HepG2 (cell line): ENCODE data around the gene RIMBP2. TPM values are rescaled to one million over a fixed set of nuclear protein-coding genes. Genes with fewer than 3 reads are reported as not detected.

Source experiments
- ATAC-seq: fragments of 200-7000 bp; cut with Tn5 transposase; 3 replicates; pipeline ENCODE4 v1.9.1; 2020; ENCODE audit warnings: mild to moderate bottlenecking, moderate library complexity
- BruUV-seq: library from RNA; stranded (reverse); fragments of 400-500 nt; replicated peaks from 2 replicates; lab custom pipeline; 2021; lab: Mats Ljungman, UMichigan
- CTCF ChIA-PET: fragments of 300-600 bp; formaldehyde crosslinking; extraction: SDS; loops from one replicate; lab custom pipeline; 2021; ENCODE audit warnings: low total read pairs, inconsistent platforms, low intra/inter-chr PET ratio; lab: Yijun Ruan, JAX
- POLR2A ChIA-PET: fragments of 350-600 bp; sonication (Branson Sonifier 250); formaldehyde crosslinking; loops from one replicate; lab custom pipeline; 2020; ENCODE audit warnings: antibody characterized with exemption, inconsistent platforms; lab: Yijun Ruan, JAX
- DNase-seq: peaks from one replicate; pipeline ENCODE4 v3.0.0-alpha.2; 2015; ENCODE audit warnings: low spot score
- FAIRE-seq: peaks from 3 replicates; lab custom pipeline; 2011; peaks lifted over from hg19 to GRCh38; lab: Jason Lieb, UNC
- H2AFZ ChIP-seq: one replicate; pipeline ENCODE4 v1.6.1; 2011; ENCODE audit warnings: low read length, inconsistent platforms
- H3K27ac ChIP-seq: fragments of 300-600 bp; 3 replicates; pipeline ENCODE4 v1.8.0; 2011; ENCODE audit warnings: mixed run types, mild to moderate bottlenecking, mixed read lengths, low read length, inconsistent platforms; ENCODE audit not compliant: insufficient read depth; ENCODE audit errors: extremely low read length
- H3K27me3 ChIP-seq, 2 experiments: fragments of 200-600 bp in 1 of 2; 2 replicates in 1 of 2; 3 replicates in 1 of 2; pipeline versions ENCODE4 v1.6.0 to v1.8.0; 2011; ENCODE audit warnings: low read length in 2 of 2, mild to moderate bottlenecking in 2 of 2, moderate library complexity in 2 of 2, inconsistent platforms in 1 of 2; ENCODE audit not compliant: insufficient read depth in 2 of 2, control insufficient read depth in 1 of 2
- H3K36me3 ChIP-seq, 2 experiments: fragments of 200-600 bp in 1 of 2; replicated peaks in 1 of 2; 2 replicates in 1 of 2; 3 replicates in 1 of 2; pipeline versions ENCODE4 v1.5.1 to v1.8.0; 2011; ENCODE audit warnings: low read length in 2 of 2, inconsistent platforms in 1 of 2; ENCODE audit not compliant: insufficient read depth in 2 of 2, control insufficient read depth in 1 of 2
- H3K4me1 ChIP-seq: 2 replicates; pipeline ENCODE4 v1.5.1; 2012; ENCODE audit warnings: low read length, inconsistent platforms; ENCODE audit not compliant: insufficient read depth
- H3K4me2 ChIP-seq: 2 replicates; pipeline ENCODE4 v1.6.0; 2011; ENCODE audit warnings: low read depth, low read length, inconsistent platforms
- H3K4me3 ChIP-seq, 3 experiments: fragments of 200-600 bp in 1 of 3; sonication (generic), shearing (Covaris generic) in 1 of 3; replicated peaks in 1 of 3; 2 replicates each; pipeline ENCODE4 v1.5.1; 2011 to 2016; ENCODE audit warnings: low read length in 3 of 3, inconsistent platforms in 2 of 3, low read depth in 2 of 3, mild to moderate bottlenecking in 2 of 3, control low read depth in 1 of 3, mixed read lengths in 1 of 3; ENCODE audit not compliant: insufficient read depth in 1 of 3
- H3K79me2 ChIP-seq: one replicate; pipeline ENCODE4 v1.6.1; 2011; ENCODE audit warnings: low read length, inconsistent platforms; ENCODE audit not compliant: insufficient read depth
- H3K9ac ChIP-seq: 2 replicates; pipeline ENCODE4 v1.6.0; 2011; ENCODE audit warnings: mild to moderate bottlenecking, low read depth, low read length, inconsistent platforms; ENCODE audit not compliant: insufficient read depth
- H3K9me3 ChIP-seq: 2 replicates; pipeline ENCODE4 v1.5.1; 2012; ENCODE audit warnings: mild to moderate bottlenecking, low read length
- H4K20me1 ChIP-seq: 2 replicates; pipeline ENCODE4 v1.6.0; 2011; ENCODE audit warnings: inconsistent platforms, mild to moderate bottlenecking, low read length, moderate library complexity; ENCODE audit not compliant: insufficient read depth
- ATM ChIP-seq: fragments of 450-650 bp; IDR thresholded peaks from 2 replicates; pipeline ENCODE4 v1.7.1; 2017; ENCODE audit warnings: mild to moderate bottlenecking, borderline replicate concordance
- ELF4 ChIP-seq: sonication (generic); formaldehyde crosslinking; IDR thresholded peaks from 2 replicates; pipeline ENCODE4 v1.5.0; 2020; ENCODE audit warnings: missing genetic modification reagents, mild to moderate bottlenecking, moderate library complexity, borderline replicate concordance
- HDAC1 ChIP-seq: sonication (generic); formaldehyde crosslinking; IDR thresholded peaks from 2 replicates; pipeline ENCODE4 v1.5.1; 2020; ENCODE audit warnings: mild to moderate bottlenecking, missing genetic modification reagents
- MXD4 ChIP-seq: IDR thresholded peaks from 2 replicates; pipeline ENCODE4 v1.6.1; 2016; ENCODE audit warnings: mild to moderate bottlenecking, missing biosample characterization, missing genetic modification reagents
- RXRA ChIP-seq: sonication (generic); formaldehyde crosslinking; IDR thresholded peaks from 2 replicates; pipeline ENCODE4 v1.5.1; 2020; ENCODE audit warnings: missing genetic modification reagents
- YEATS2 ChIP-seq: sonication (generic); formaldehyde crosslinking; IDR thresholded peaks from 2 replicates; pipeline ENCODE4 v1.4.0; 2020; ENCODE audit warnings: missing genetic modification reagents, borderline replicate concordance
- ZEB1 ChIP-seq: IDR thresholded peaks from 2 replicates; pipeline ENCODE4 v1.6.1; 2012; ENCODE audit warnings: mild to moderate bottlenecking, low read depth, inconsistent platforms; ENCODE audit not compliant: insufficient replicate concordance
- ZNF792 ChIP-seq: IDR thresholded peaks from 2 replicates; pipeline ENCODE4 v1.6.1; 2016
- WGBS: methylation state at CpG from one replicate; pipeline ENCODE4 v1.1.6; 2017; ENCODE audit warnings: low lambda C conversion rate; 5-methylcytosine and 5-hydroxymethylcytosine counted together
- in situ Hi-C: cut with HindIII; loops from 2 replicates; pipeline ENCODE4 v1.10.0; 2017; ENCODE audit warnings: low pct_unique_long_range_greater_than_20kb; ENCODE audit not compliant: extremely low pct_ligation_motif_present
- intact Hi-C: fragments of 100-400 bp; cut with micrococcal nuclease; formaldehyde crosslinking; loops from one replicate; pipeline ENCODE4 v1.10.0; 2022; ENCODE audit not compliant: unreplicated experiment
- polyA plus RNA-seq, 8 experiments: library from polyadenylated mRNA; depleted of rRNA in 3 of 8; stranded (reverse) in 7 of 8; unstranded in 1 of 8; fragments of >200 nt; fragmentation: Illumina TruSeq in 4 of 8; extraction: Trizol in 4 of 8; gene quantifications; 2 replicates each; pipeline versions ENCODE4 v1.2.1 to v1.2.3, GENCODE V29; 2011 to 2016; ENCODE audit warnings: low read depth in 4 of 8, missing spikeins in 1 of 8, mixed read lengths in 1 of 8; ENCODE audit not compliant: insufficient read depth in 1 of 8
- total RNA-seq, 5 experiments: library from RNA; depleted of rRNA; stranded (reverse); fragments of >200 nt; fragmentation: Illumina TruSeq; extraction: Trizol; gene quantifications; 2 replicates each; pipeline ENCODE4 v1.2.3, GENCODE V29; 2016; ENCODE audit warnings: low read depth in 1 of 5
- TF ChIP-seq, protein P1 (sequence below): sonication (generic); formaldehyde crosslinking; IDR thresholded peaks from 2 replicates; pipeline ENCODE4 v1.4.0; 2020; ENCODE audit warnings: missing genetic modification reagents, borderline replicate concordance
- TF ChIP-seq, protein P2 (sequence below): sonication (generic); formaldehyde crosslinking; IDR thresholded peaks from 2 replicates; pipeline ENCODE4 v1.4.0; 2020; ENCODE audit warnings: missing genetic modification reagents
- TF ChIP-seq, protein P3 (sequence below): sonication (generic); formaldehyde crosslinking; IDR thresholded peaks from 2 replicates; pipeline ENCODE4 v1.8.0; 2022; ENCODE audit warnings: mild to moderate bottlenecking, missing genetic modification reagents, borderline replicate concordance
- TF ChIP-seq, protein P4 (sequence below): sonication (generic); formaldehyde crosslinking; IDR thresholded peaks from 2 replicates; pipeline ENCODE4 v1.4.0; 2020; ENCODE audit warnings: missing genetic modification reagents

The RIMBP2 gene
- total and polyA plus RNA-seq, 2 of the 13 experiments (the other 11 are each of a cell fraction or from before 2014, with no cell fraction given), result 0.03 TPM; not detected in 1

DNA sequence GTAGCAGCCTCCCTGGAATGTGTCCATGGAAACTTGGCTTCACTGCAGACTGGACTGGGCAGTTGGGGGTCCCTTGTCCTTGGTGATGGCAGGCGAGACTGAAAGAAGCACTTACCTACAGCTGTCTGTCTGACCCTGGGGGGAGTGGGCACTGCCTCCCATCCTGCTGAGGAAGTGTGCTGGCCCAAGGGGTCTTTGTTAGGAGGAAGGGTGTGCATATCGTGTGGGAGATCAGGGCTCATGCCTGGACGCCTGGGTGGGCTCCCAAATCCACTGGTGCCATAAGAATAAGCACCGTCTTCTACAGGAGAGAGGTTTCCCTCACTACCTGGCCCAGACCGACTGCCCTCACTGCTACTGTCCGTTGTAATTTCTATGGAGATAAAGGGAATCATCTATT lies 297.0 kb downstream of the RIMBP2 start:
- in situ Hi-C loops, result no loop called here
- intact Hi-C loops, result no loop called here
- TF ChIP-seq YEATS2, result no peak
- TF ChIP-seq HDAC1 (CRISPR knock-in tag), result no peak
- no peak for TF ChIP-seq ZNF792 (CRISPR knock-in tag)
- TF ChIP-seq ATM, result no peak
- TF ChIP-seq ELF4 (CRISPR knock-in tag), result no peak
- TF ChIP-seq, protein P1, sequence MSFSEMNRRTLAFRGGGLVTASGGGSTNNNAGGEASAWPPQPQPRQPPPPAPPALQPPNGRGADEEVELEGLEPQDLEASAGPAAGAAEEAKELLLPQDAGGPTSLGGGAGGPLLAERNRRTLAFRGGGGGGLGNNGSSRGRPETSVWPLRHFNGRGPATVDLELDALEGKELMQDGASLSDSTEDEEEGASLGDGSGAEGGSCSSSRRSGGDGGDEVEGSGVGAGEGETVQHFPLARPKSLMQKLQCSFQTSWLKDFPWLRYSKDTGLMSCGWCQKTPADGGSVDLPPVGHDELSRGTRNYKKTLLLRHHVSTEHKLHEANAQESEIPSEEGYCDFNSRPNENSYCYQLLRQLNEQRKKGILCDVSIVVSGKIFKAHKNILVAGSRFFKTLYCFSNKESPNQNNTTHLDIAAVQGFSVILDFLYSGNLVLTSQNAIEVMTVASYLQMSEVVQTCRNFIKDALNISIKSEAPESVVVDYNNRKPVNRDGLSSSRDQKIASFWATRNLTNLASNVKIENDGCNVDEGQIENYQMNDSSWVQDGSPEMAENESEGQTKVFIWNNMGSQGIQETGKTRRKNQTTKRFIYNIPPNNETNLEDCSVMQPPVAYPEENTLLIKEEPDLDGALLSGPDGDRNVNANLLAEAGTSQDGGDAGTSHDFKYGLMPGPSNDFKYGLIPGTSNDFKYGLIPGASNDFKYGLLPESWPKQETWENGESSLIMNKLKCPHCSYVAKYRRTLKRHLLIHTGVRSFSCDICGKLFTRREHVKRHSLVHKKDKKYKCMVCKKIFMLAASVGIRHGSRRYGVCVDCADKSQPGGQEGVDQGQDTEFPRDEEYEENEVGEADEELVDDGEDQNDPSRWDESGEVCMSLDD (CRISPR knock-in tag), result no peak
- TF ChIP-seq, protein P2, sequence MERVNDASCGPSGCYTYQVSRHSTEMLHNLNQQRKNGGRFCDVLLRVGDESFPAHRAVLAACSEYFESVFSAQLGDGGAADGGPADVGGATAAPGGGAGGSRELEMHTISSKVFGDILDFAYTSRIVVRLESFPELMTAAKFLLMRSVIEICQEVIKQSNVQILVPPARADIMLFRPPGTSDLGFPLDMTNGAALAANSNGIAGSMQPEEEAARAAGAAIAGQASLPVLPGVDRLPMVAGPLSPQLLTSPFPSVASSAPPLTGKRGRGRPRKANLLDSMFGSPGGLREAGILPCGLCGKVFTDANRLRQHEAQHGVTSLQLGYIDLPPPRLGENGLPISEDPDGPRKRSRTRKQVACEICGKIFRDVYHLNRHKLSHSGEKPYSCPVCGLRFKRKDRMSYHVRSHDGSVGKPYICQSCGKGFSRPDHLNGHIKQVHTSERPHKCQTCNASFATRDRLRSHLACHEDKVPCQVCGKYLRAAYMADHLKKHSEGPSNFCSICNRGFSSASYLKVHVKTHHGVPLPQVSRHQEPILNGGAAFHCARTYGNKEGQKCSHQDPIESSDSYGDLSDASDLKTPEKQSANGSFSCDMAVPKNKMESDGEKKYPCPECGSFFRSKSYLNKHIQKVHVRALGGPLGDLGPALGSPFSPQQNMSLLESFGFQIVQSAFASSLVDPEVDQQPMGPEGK (CRISPR knock-in tag), result no peak
- TF ChIP-seq, protein P3, sequence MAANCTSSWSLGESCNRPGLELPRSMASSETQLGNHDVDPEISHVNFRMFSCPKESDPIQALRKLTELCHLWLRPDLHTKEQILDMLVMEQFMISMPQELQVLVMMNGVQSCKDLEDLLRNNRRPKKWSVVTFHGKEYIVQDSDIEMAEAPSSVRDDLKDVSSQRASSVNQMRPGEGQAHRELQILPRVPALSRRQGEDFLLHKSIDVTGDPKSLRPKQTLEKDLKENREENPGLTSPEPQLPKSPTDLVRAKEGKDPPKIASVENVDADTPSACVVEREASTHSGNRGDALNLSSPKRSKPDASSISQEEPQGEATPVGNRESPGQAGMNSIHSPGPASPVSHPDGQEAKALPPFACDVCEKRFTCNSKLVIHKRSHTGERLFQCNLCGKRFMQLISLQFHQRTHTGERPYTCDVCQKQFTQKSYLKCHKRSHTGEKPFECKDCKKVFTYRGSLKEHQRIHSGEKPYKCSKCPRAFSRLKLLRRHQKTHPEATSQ, result no peak
- no peak for TF ChIP-seq ZEB1
- TF ChIP-seq, protein P4, sequence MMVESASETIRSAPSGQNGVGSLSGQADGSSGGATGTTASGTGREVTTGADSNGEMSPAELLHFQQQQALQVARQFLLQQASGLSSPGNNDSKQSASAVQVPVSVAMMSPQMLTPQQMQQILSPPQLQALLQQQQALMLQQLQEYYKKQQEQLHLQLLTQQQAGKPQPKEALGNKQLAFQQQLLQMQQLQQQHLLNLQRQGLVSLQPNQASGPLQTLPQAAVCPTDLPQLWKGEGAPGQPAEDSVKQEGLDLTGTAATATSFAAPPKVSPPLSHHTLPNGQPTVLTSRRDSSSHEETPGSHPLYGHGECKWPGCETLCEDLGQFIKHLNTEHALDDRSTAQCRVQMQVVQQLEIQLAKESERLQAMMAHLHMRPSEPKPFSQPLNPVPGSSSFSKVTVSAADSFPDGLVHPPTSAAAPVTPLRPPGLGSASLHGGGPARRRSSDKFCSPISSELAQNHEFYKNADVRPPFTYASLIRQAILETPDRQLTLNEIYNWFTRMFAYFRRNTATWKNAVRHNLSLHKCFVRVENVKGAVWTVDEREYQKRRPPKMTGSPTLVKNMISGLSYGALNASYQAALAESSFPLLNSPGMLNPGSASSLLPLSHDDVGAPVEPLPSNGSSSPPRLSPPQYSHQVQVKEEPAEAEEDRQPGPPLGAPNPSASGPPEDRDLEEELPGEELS (CRISPR knock-in tag), result no peak
- TF ChIP-seq MXD4 (CRISPR knock-in tag), result no peak
- TF ChIP-seq RXRA (CRISPR knock-in tag), result no peak
- Histone ChIP-seq H2AFZ (no peak overlapping the region), H4K20me1 (no peaks in the 10 kb centered on the region), H3K27me3 (peaks cover 0 to 40% of the 10 kb centered on the region in 2 experiments; a peak in 3 of 5 replicates), H3K27ac (no peak overlapping the region), H3K79me2 (no peaks in the 10 kb centered on the region), H3K9ac (no peak overlapping the region), H3K4me2 (no peak overlapping the region), H3K9me3 (no peaks in the 10 kb centered on the region), H3K4me1 (no peaks in the 10 kb centered on the region), H3K36me3 (no peaks in the 10 kb centered on the region), H3K4me3 (no peak overlapping the region)
- ATAC-seq (no peak), FAIRE-seq (no peak), DNase-seq (no peak)
- BruUV-seq, result no TSS peak
- ChIA-PET CTCF (no interaction called here), POLR2A (no interaction called here)
- WGBS, result 0% methylated on average over 2 of the region's 6 CpGs
